ENCODE measurements around the gene HEPHL1.

HEPHL1 gene

GRCh38 chr11:94131718-94132115 is 110.6 kb downstream of the HEPHL1 start:
- DNase-seq (ENCODE audit: low read depth in 1 of 2, low spot score in 1 of 2): no peak
- no peaks in the 10 kb centered on the region for H3K27me3 ChIP-seq (ENCODE audit: insufficient read depth, poor library complexity, severe bottlenecking)
- TF ChIP-seq, protein P1, sequence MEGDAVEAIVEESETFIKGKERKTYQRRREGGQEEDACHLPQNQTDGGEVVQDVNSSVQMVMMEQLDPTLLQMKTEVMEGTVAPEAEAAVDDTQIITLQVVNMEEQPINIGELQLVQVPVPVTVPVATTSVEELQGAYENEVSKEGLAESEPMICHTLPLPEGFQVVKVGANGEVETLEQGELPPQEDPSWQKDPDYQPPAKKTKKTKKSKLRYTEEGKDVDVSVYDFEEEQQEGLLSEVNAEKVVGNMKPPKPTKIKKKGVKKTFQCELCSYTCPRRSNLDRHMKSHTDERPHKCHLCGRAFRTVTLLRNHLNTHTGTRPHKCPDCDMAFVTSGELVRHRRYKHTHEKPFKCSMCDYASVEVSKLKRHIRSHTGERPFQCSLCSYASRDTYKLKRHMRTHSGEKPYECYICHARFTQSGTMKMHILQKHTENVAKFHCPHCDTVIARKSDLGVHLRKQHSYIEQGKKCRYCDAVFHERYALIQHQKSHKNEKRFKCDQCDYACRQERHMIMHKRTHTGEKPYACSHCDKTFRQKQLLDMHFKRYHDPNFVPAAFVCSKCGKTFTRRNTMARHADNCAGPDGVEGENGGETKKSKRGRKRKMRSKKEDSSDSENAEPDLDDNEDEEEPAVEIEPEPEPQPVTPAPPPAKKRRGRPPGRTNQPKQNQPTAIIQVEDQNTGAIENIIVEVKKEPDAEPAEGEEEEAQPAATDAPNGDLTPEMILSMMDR (IDR thresholded peaks at IDR 0.05; ENCODE audit: insufficient read depth, low read length): no peak
- TF ChIP-seq REST (IDR thresholded peaks at IDR 0.05; ENCODE audit: insufficient replicate concordance, low read depth) (no peak), SPI1 (IDR thresholded peaks at IDR 0.05; ENCODE audit: borderline replicate concordance, low read depth) (no peak), POLR2AphosphoS5 (IDR thresholded peaks at IDR 0.05; ENCODE audit: low read depth) (no peak)
- no peak overlapping the region for H3K27ac ChIP-seq (replicated peaks)
- H3K4me3 ChIP-seq (replicated peaks; ENCODE audit: insufficient read depth, low read length): no peak overlapping the region

DNA sequence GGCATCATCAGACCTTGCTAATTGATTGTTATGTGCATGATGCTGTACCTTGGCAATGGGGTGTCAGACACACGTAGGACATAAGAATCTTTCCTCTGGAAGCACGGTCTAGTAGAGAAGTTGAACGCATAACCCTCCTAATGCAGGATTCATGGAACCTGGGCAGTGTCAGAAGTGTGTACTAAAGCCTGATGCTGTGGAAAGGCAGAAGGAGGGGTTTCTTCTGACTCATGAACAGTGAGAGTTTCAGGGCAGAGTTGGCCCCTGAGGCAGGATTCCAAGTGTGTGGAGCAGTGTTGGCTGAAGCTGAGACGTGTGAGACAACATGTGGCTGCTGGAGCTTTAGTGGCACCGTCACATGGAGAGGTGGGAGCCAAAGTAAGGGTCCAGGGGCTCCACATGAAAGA is 111.0 kb downstream of the HEPHL1 start:
- no peaks in the 10 kb centered on the region for H3K27me3 ChIP-seq (ENCODE audit: insufficient read depth, poor library complexity, severe bottlenecking)
- no peak for TF ChIP-seq SPI1 (IDR thresholded peaks at IDR 0.05; ENCODE audit: borderline replicate concordance, low read depth)
- TF ChIP-seq REST (IDR thresholded peaks at IDR 0.05; ENCODE audit: insufficient replicate concordance, low read depth): no peak
- no peak for DNase-seq (ENCODE audit: low read depth in 1 of 2, low spot score in 1 of 2)
- H3K27ac ChIP-seq (replicated peaks): no peak overlapping the region
- H3K4me3 ChIP-seq (replicated peaks; ENCODE audit: insufficient read depth, low read length): no peak overlapping the region

DNA sequence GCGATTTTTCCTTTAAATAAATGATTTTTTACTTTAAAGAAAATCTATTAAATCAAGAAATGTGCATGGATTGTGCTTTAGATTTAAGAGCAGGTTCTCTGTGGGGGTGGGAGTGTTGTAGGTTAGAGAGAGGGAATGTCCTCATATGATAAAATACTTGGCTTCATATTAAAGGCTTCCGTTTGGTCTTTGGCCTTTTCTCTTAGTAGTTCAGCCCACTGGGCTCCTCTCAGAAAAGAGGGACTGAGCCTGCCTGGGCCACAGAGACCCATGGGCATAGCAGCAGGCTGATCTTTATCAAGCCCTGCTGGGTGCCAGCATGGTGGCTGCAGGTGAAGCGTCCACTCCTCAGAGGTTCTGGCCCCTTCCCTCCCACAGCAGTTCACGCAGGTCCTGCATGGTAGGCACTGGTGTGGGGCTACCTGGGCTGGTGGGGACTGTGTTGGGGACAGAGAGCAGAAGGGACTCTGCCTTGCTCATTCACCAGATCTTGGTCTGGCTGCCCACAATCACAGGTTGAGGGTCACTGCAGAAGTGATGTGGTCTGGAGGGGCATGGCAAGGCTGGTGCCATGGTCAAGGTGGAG is 111.8 kb downstream of the HEPHL1 start:
- Histone ChIP-seq H3K27ac (replicated peaks) (no peak overlapping the region), H3K4me3 (replicated peaks; ENCODE audit: insufficient read depth, low read length) (no peak overlapping the region), H3K27me3 (ENCODE audit: insufficient read depth, poor library complexity, severe bottlenecking) (no peaks in the 10 kb centered on the region)
- DNase-seq (ENCODE audit: low read depth in 1 of 2, low spot score in 1 of 2): no peak
- no peak for TF ChIP-seq SPI1 (IDR thresholded peaks at IDR 0.05; ENCODE audit: borderline replicate concordance, low read depth)
- no peak for TF ChIP-seq GABPA (IDR thresholded peaks at IDR 0.05; ENCODE audit: low read depth)
- TF ChIP-seq REST (IDR thresholded peaks at IDR 0.05; ENCODE audit: insufficient replicate concordance, low read depth): no peak
- no peak for TF ChIP-seq POLR2AphosphoS5 (IDR thresholded peaks at IDR 0.05; ENCODE audit: low read depth)
- TF ChIP-seq, protein P1 (IDR thresholded peaks at IDR 0.05; ENCODE audit: insufficient read depth, low read length): no peak
